IPS DF 19.7 (cell line): ENCODE data around the gene EEF1AKMT3.
A peak's percentile ranks its signal among the peaks of the same experiment; 100 is the strongest.
"Not testable (repeated sequence)": the region's sequence is repeated elsewhere in the genome, so short reads cannot be mapped to it uniquely, and the experiment has no call there.

ENCODE experiments used
- DNase-seq: peaks from one replicate; pipeline ENCODE4 v3.0.0-alpha.2; 2013; ENCODE audit warnings: low read depth, low spot score

EEF1AKMT3 gene

GRCh38 chr12:57765003-57765697 is 7.3 kb upstream of the EEF1AKMT3 start:
- DNase-seq: no peak

- DNase-seq: no peak
Observed at GRCh38 chr12:57765698-57766463, 6.5 kb upstream of the EEF1AKMT3 start.

DNA sequence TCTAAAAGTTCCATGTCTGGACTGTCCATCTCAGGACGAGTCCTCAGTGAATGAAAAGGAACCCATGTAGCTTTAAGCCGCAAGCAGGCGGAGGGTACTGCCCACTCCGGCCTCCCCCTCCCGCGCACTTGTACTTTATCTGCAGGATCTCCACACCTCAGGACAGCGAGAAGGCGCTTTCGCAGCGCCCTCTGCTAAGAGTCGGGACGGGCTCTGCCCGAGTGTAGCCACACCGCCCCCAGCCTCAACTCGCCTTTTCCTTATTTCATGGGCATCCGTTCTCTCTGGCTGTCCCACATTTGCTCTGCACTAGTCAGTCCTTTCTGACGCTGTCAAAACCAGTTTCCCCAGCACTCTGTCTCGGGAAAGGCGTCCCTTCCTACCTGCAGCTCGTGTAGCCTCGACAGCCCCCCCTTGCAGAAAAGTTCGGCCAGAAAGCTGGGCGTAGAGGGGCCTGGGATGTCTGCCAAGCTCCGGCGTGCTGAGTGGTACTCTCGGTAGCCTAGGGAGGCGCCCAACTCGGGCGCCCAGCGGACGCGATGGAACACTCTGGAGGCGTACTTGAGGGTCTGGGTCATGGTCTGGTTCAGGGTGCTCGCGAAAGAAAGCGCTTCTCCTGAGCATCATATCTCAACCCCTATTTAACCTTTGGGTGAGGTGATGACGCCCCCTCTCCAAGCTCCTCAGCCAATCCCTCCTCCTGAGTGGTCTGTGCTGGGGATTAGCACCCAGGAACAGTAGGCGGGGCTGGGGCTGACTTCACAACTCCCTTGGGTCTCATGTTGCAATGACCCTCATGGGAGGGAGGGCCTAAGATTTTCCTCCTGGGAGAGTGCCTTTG is 5.7 kb upstream of the EEF1AKMT3 start, which contains the start of gene CYP27B1:
Gene CYP27B1, minus strand, starts transcription at position 615 of the 841 bp plus-strand sequence. Its CDS starts 37 bp downstream, at position 578.
- DNase-seq: no peak

- no peak for DNase-seq
Observed at GRCh38 chr12:57767305-57767698, 5.1 kb upstream of the EEF1AKMT3 start.

GRCh38 chr12:57767876-57768275 is 4.5 kb upstream of the EEF1AKMT3 start:
- no peak for DNase-seq

- no peak for DNase-seq
Observed at GRCh38 chr12:57769594-57769993, 2.8 kb upstream of the EEF1AKMT3 start.

DNA sequence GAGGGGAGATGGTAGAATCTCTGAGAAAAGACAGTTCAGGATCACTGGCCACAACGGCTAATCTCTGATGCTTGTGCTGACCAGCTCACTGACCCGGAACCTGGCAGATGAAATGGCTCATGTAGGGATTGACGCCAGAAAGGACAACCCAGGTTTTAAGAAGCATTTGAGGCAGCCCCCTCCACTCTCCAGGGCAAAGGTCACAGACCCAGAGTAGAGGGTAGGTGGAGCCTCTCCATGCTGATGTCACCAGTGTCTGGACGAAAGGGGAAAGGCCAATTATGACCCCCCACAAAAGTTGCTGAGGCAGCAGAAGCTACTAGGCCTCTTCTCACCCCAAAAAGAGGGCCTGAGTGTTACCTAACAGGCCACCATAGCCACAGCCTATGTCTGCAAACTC is 1.7 kb upstream of the EEF1AKMT3 start:
- no peak for DNase-seq

GRCh38 chr12:57771236-57771872 is 1.1 kb upstream of the EEF1AKMT3 start:
- peak; percentile 71 for DNase-seq

- peak; percentile 94 for DNase-seq
Observed at GRCh38 chr12:57771873-57772428, 463 bp upstream of the EEF1AKMT3 start, which contains the start of gene METTL1. Gene METTL1 (minus strand): TSS chr12:57772105. CDS start chr12:57772083, 22 bp downstream.

DNA sequence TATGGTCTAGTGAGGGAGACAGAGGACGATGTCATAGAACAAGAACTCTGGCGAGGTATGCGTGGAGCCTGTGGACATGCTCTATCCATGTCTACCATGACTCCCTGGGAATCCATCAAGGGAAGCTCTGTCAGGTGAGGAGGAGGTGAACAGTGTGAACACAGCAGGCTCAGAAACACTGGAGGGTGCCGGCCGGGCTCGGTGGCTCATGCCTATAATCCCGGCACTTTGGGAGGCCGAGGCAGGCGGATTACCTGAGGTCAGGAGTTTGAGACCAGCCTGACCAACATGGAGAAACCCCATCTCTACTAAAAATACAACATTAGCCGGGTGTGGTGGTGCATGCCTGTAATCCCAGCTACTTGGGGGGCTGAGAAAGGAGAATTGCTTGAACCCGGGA is 2.2 kb downstream of the EEF1AKMT3 start:
- DNase-seq: not testable (repeated sequence)

GRCh38 chr12:57775044-57775443 is 2.6 kb downstream of the EEF1AKMT3 start:
- no peak for DNase-seq

- DNase-seq: no peak
Observed at GRCh38 chr12:57775563-57776246, 3.3 kb downstream of the EEF1AKMT3 start.

DNA sequence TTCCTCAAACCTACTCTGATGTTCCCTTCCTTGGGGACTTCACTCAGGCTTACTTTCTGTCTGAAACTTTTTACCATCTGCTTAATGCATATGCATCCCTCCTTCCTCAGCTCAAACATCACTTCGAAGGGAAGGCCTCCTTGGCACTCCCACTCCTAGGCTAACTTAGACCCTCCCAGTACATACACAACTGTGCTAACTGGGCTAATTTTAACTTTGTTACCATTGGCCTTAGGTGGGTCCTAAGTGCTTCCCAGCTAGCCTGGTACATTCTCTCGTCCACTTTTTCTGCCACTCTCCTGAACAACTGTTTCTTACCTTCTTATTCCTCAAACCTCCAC is 3.8 kb downstream of the EEF1AKMT3 start:
- DNase-seq: no peak

DNA sequence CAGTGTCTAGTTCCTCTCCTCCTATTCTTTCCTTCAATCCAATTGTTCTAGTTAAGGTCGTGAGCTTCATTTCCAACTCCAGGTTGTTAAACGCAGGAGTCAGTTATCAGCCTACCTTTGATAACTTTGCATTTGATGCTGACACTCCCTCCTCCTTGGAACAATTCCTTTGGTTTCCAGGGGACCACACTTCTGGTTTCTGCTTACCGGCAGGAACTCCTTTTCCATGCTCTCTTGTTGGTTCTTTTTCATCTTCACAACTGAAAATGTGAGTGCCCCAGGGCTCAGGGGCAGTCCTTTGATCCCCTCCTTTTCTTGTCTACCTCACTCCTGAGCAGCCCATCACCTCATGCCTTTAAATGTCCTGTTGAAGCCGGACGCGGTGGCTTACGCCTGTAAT is 5.0 kb downstream of the EEF1AKMT3 start:
- DNase-seq: no peak

GRCh38 chr12:57777911-57778310 is 5.5 kb downstream of the EEF1AKMT3 start:
- no peak for DNase-seq

DNA sequence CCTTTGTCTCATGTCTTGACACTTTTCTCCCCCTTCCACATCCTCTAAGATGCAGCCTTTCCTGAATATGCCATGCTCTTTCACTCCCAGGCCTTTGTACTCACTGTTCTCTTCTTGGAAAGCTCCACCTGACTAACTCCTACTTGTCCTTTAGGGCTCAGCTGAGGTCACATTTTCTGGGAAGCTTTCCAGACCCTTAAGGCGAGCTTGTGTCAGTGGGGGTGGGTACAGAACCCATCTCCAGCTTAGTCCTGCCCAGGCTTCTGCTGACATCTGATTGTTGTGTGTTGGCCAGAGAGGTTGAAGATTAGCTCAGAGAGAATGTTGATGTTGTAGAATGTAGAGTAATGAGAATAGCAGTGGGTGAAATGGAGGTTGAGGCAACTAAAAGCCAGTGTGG is 7.3 kb downstream of the EEF1AKMT3 start:
- DNase-seq: no peak

DNA sequence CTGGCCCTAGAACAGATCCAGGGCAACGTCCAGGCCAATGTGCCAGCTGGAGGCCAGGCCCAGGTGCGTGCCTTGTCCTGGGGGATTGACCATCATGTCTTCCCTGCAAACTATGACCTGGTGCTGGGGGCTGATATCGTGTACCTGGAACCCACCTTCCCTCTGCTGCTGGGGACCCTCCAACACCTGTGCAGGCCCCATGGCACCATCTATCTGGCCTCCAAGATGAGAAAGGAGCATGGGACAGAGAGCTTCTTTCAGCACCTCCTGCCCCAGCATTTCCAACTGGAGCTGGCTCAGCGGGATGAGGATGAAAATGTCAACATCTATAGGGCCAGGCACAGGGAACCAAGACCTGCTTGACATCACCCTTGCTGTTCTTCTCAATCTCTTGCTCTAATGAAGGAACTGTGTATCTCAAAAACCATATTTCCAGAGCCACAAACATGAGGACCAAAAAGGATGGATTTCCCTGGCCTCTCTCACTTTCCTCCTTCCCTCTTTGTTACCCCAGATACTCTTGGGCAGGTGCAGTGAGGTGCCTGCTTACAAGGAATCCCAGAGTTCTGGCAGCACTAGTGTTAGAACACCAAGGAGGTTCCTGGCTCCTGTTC is 8.0 kb downstream of the EEF1AKMT3 start:
- no peak for DNase-seq

DNA sequence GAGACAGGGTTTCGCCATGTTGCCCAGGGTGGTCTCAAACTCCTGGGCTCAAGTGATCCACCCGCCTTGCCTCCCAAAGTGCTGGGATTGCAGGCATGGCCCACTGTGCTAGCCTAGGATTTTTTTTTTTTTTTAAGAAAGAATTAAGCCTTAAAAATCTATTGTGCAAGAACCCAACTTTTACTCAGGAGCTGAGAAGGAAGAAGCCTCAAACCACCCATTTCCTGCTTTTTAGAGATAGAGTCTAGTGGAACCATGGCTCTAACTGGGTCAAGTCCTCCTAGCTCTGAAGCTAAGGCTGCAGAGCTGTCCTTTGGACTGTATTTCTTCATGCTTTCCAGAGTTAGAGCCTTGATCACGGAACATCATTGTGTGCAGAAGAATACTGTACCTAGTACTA is 8.8 kb downstream of the EEF1AKMT3 start:
- DNase-seq: no peak

- no peak for DNase-seq
Observed at GRCh38 chr12:57781801-57782200, 9.4 kb downstream of the EEF1AKMT3 start.

- no peak for DNase-seq
Observed at GRCh38 chr12:57782243-57782607, 9.8 kb downstream of the EEF1AKMT3 start.
